Endothelial cell of umbilical vein (primary cell): ENCODE measurements around the gene TERT. TPM values are rescaled to one million over a fixed set of nuclear protein-coding genes. Genes with fewer than 3 reads are reported as not detected.

Experiments used
- BruUV-seq: library from RNA; stranded (reverse); fragments of 400-500 nt; replicated peaks from 2 replicates; lab custom pipeline; 2021; lab: Mats Ljungman, UMichigan
- CTCF ChIA-PET: fragments of 300-600, 350-600 bp; sonication (Branson Sonifier 250); formaldehyde crosslinking; loops from one replicate; lab custom pipeline; 2021; ENCODE audit warnings: antibody characterized with exemption, inconsistent platforms; lab: Charles Lee
- POLR2A ChIA-PET: fragments of 300-600, 350-600 bp; sonication (Branson Sonifier 250); formaldehyde crosslinking; loops from one replicate; lab custom pipeline; 2021; ENCODE audit warnings: antibody characterized with exemption, inconsistent platforms; lab: Charles Lee
- DNase-seq: peaks from one replicate; pipeline ENCODE4 v3.0.0-alpha.2; 2011; ENCODE audit warnings: low read depth, low spot score
- FAIRE-seq: peaks from 2 replicates; lab custom pipeline; 2011; peaks lifted over from hg19 to GRCh38; lab: Jason Lieb, UNC
- H2AFZ ChIP-seq: 2 replicates; pipeline ENCODE4 v1.6.0; 2012; ENCODE audit warnings: low read depth, low read length, control low read depth, inconsistent platforms
- H3K27ac ChIP-seq: 2 replicates; pipeline ENCODE4 v1.5.1; 2011; ENCODE audit warnings: low read depth, mild to moderate bottlenecking, control low read depth, low read length, moderate library complexity; ENCODE audit not compliant: insufficient read depth
- H3K27me3 ChIP-seq, 2 experiments: 2 replicates each; pipeline versions ENCODE4 v1.6.0 to v1.6.1; 2011; ENCODE audit warnings: low read length in 2 of 2, mixed read lengths in 1 of 2; ENCODE audit not compliant: control insufficient read depth in 2 of 2, insufficient read depth in 2 of 2
- H3K36me3 ChIP-seq, 2 experiments: 2 replicates in 1 of 2; 3 replicates in 1 of 2; pipeline ENCODE4 v1.5.1; 2011; ENCODE audit warnings: low read length in 2 of 2, mild to moderate bottlenecking in 1 of 2, moderate library complexity in 1 of 2; ENCODE audit not compliant: control insufficient read depth in 2 of 2, insufficient read depth in 2 of 2; ENCODE audit errors: extremely low read depth in 1 of 2
- H3K4me1 ChIP-seq: 3 replicates; pipeline ENCODE4 v1.5.1; 2011; ENCODE audit warnings: mild to moderate bottlenecking, low read length; ENCODE audit not compliant: control insufficient read depth, insufficient read depth; ENCODE audit errors: extremely low read depth
- H3K4me2 ChIP-seq: 2 replicates; pipeline ENCODE4 v1.6.1; 2011; ENCODE audit warnings: low read length, control low read depth, mixed read lengths; ENCODE audit not compliant: insufficient read depth
- H3K4me3 ChIP-seq, 3 experiments: fragments of 200-600 bp in 1 of 3; sonication (generic), shearing (Covaris generic) in 1 of 3; replicated peaks in 1 of 3; 2 replicates each; pipeline ENCODE4 v1.5.1; 2011 to 2016; ENCODE audit warnings: control low read depth in 3 of 3, low read length in 3 of 3, mild to moderate bottlenecking in 2 of 3, inconsistent platforms in 1 of 3, low read depth in 1 of 3, moderate library complexity in 1 of 3; ENCODE audit not compliant: insufficient read depth in 1 of 3
- H3K79me2 ChIP-seq: 2 replicates; pipeline ENCODE4 v1.6.0; 2012; ENCODE audit warnings: low read length, inconsistent platforms; ENCODE audit not compliant: control insufficient read depth, insufficient read depth
- H3K9ac ChIP-seq: replicated peaks from 2 replicates; pipeline ENCODE3; 2011; ENCODE audit warnings: low read length, control low read depth; ENCODE audit not compliant: insufficient read depth; ENCODE audit errors: extremely low read depth
- H3K9me1 ChIP-seq: replicated peaks from 3 replicates; pipeline ENCODE4 v1.6.0; 2011; ENCODE audit warnings: mild to moderate bottlenecking, low read length; ENCODE audit not compliant: control insufficient read depth, insufficient read depth; ENCODE audit errors: extremely low read depth
- H3K9me3 ChIP-seq: replicated peaks from 2 replicates; pipeline ENCODE4 v1.5.1; 2012; ENCODE audit warnings: low read length, inconsistent platforms; ENCODE audit not compliant: control insufficient read depth, insufficient read depth
- H4K20me1 ChIP-seq: replicated peaks from 2 replicates; pipeline ENCODE3; 2011; ENCODE audit warnings: mild to moderate bottlenecking, low read length; ENCODE audit not compliant: control insufficient read depth, insufficient read depth; ENCODE audit errors: extremely low read depth
- EZH2 ChIP-seq: IDR thresholded peaks from 2 replicates; pipeline ENCODE4 v1.6.1; 2012; ENCODE audit warnings: borderline replicate concordance, low read depth, mild to moderate bottlenecking, moderate library complexity, low read length, inconsistent platforms; ENCODE audit not compliant: severe bottlenecking
- FOS ChIP-seq: IDR thresholded peaks from 2 replicates; pipeline ENCODE4 v1.6.1; 2011; ENCODE audit warnings: mild to moderate bottlenecking, low read length, moderate library complexity, borderline replicate concordance; ENCODE audit not compliant: insufficient read depth
- GATA2 ChIP-seq: IDR thresholded peaks from 2 replicates; pipeline ENCODE4 v1.7.0; 2011; ENCODE audit warnings: low read depth, mild to moderate bottlenecking, moderate library complexity, mixed read lengths, low read length; ENCODE audit not compliant: insufficient read length, insufficient read depth
- JUN ChIP-seq: IDR thresholded peaks from 2 replicates; pipeline ENCODE4 v1.6.1; 2011; ENCODE audit warnings: borderline replicate concordance, low read depth; ENCODE audit not compliant: insufficient read length, insufficient read depth
- MAX ChIP-seq: IDR thresholded peaks from 2 replicates; pipeline ENCODE4 v1.6.1; 2011; ENCODE audit not compliant: insufficient read depth, insufficient read length
- MYC ChIP-seq: IDR thresholded peaks from one replicate; pipeline ENCODE4 v1.6.1; 2011; ENCODE audit warnings: mild to moderate bottlenecking, low read depth, low read length
- POLR2A ChIP-seq: IDR thresholded peaks from 2 replicates; pipeline ENCODE4 v1.6.1; 2012; ENCODE audit warnings: low read depth, mild to moderate bottlenecking, control low read depth, low read length
- POLR2AphosphoS5 ChIP-seq: IDR thresholded peaks from 2 replicates; pipeline ENCODE4 v1.6.1; 2012; ENCODE audit warnings: low read depth, mild to moderate bottlenecking, control low read depth, low read length, moderate library complexity; ENCODE audit not compliant: insufficient read depth
- dilution Hi-C: fragments of 300-500 bp; cut with MboI; formaldehyde crosslinking; loops from one replicate; pipeline ENCODE4 v1.15.0; 2019; ENCODE audit warnings: low sequenced_read_pairs; ENCODE audit not compliant: extremely low pct_ligation_motif_present
- intact Hi-C: fragments of 100-400 bp; cut with micrococcal nuclease; formaldehyde crosslinking; loops from one replicate; pipeline ENCODE4 v1.10.0; 2022
- polyA plus RNA-seq, 4 experiments: library from polyadenylated mRNA; depleted of rRNA in 3 of 4; stranded (reverse) in 3 of 4; unstranded in 1 of 4; fragments of >200 nt; gene quantifications; 2 replicates each; pipeline versions ENCODE4 v1.2.1 to v1.2.3, GENCODE V29; 2011 to 2012; ENCODE audit warnings: missing spikeins in 1 of 4
- total RNA-seq: library from RNA; stranded (reverse); gene quantifications from 2 replicates; pipeline ENCODE4 v1.2.3, GENCODE V29; 2021
- TF ChIP-seq, protein P1 (sequence below), 2 donors: IDR thresholded peaks; 1 replicate in 1 of 2; 2 replicates in 1 of 2; pipeline ENCODE4 v1.5.1; 2011; ENCODE audit warnings: low read length in 2 of 2, mild to moderate bottlenecking in 2 of 2, moderate library complexity in 2 of 2, control low read depth in 1 of 2, inconsistent platforms in 1 of 2, low read depth in 1 of 2; ENCODE audit not compliant: insufficient read depth in 1 of 2; ENCODE audit errors: extremely low read depth in 1 of 2

Gene TERT
- total and polyA plus RNA-seq, 2 donors (not counting 3 experiments of a cell fraction or from before 2014, with no cell fraction given) = 0.04 TPM; not detected in 1

GRCh38 chr5:1243487-1244130, 51.3 kb downstream of the TERT start:
- dilution Hi-C loops = no loop called here
- no peaks in the 10 kb centered on the region for H3K9me3 ChIP-seq
- intact Hi-C loops = no loop called here

More at GRCh38 chr5:1243487-1244130, 51.3 kb downstream of the TERT start:
- POLR2A ChIA-PET = no interaction called here
- no peaks in the 10 kb centered on the region for H3K36me3 ChIP-seq
- no TSS peak for BruUV-seq
- H4K20me1 ChIP-seq = no peaks in the 10 kb centered on the region
- H3K4me3 ChIP-seq = no peak overlapping the region
- no peak overlapping the region for H2AFZ ChIP-seq
- no peak overlapping the region for H3K27ac ChIP-seq
- no peak overlapping the region for H3K9ac ChIP-seq
- no peaks in the 10 kb centered on the region for H3K9me1 ChIP-seq
- no peak for DNase-seq
- H3K4me2 ChIP-seq = no peak overlapping the region
- H3K79me2 ChIP-seq = no peaks in the 10 kb centered on the region
- H3K27me3 ChIP-seq = peaks cover 0 to 3% of the 10 kb centered on the region in 2 experiments
- no peak for FAIRE-seq
- TF ChIP-seq POLR2A (no peak), POLR2AphosphoS5 (no peak), JUN (no peak), MAX (no peak), EZH2 (no peak), FOS (no peak), GATA2 (no peak), MYC (no peak)
- TF ChIP-seq, protein P1, sequence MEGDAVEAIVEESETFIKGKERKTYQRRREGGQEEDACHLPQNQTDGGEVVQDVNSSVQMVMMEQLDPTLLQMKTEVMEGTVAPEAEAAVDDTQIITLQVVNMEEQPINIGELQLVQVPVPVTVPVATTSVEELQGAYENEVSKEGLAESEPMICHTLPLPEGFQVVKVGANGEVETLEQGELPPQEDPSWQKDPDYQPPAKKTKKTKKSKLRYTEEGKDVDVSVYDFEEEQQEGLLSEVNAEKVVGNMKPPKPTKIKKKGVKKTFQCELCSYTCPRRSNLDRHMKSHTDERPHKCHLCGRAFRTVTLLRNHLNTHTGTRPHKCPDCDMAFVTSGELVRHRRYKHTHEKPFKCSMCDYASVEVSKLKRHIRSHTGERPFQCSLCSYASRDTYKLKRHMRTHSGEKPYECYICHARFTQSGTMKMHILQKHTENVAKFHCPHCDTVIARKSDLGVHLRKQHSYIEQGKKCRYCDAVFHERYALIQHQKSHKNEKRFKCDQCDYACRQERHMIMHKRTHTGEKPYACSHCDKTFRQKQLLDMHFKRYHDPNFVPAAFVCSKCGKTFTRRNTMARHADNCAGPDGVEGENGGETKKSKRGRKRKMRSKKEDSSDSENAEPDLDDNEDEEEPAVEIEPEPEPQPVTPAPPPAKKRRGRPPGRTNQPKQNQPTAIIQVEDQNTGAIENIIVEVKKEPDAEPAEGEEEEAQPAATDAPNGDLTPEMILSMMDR (IDR thresholded peaks at IDR 0.05; ENCODE audit: extremely low read depth in 1 of 2, insufficient read depth in 1 of 2, low read depth in 1 of 2, low read length in 2 of 2) = no peak
- no peaks in the 10 kb centered on the region for H3K4me1 ChIP-seq
- CTCF ChIA-PET = no interaction called here
